C4-2B (cell line): ENCODE measurements around the gene GOLGA6L7.

ENCODE experiments used
- ZFX ChIP-seq: fragments of 450-650 bp; IDR thresholded peaks from 2 replicates; pipeline ENCODE4 v1.6.1; 2017
- TF ChIP-seq, protein P1 (sequence below): fragments of 450-650 bp; conservative IDR thresholded peaks from 2 replicates; pipeline ENCODE4 v1.5.1; 2017; ENCODE audit warnings: mild to moderate bottlenecking

- TF ChIP-seq, protein P1, sequence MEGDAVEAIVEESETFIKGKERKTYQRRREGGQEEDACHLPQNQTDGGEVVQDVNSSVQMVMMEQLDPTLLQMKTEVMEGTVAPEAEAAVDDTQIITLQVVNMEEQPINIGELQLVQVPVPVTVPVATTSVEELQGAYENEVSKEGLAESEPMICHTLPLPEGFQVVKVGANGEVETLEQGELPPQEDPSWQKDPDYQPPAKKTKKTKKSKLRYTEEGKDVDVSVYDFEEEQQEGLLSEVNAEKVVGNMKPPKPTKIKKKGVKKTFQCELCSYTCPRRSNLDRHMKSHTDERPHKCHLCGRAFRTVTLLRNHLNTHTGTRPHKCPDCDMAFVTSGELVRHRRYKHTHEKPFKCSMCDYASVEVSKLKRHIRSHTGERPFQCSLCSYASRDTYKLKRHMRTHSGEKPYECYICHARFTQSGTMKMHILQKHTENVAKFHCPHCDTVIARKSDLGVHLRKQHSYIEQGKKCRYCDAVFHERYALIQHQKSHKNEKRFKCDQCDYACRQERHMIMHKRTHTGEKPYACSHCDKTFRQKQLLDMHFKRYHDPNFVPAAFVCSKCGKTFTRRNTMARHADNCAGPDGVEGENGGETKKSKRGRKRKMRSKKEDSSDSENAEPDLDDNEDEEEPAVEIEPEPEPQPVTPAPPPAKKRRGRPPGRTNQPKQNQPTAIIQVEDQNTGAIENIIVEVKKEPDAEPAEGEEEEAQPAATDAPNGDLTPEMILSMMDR = no peak
- no peak for TF ChIP-seq ZFX
Measured at GRCh38 chr15:28886431-28887338, 38.2 kb upstream of the GOLGA6L7 start.
